Measurements from ENCODE around the gene EDN3.

The EDN3 gene

GRCh38 chr20:59300333-59301081 lies at the start of gene EDN3:
Gene EDN3, plus strand, starts transcription at chr20:59300611. Its CDS starts 202 bp downstream, at chr20:59300813.
- no peak for DNase-seq
- in situ Hi-C loops (cut with MboI; ENCODE audit: low pct_unique_long_range_greater_than_20kb, low sequenced_read_pairs): no loop called here

- in situ Hi-C loops (cut with MboI; ENCODE audit: low pct_unique_long_range_greater_than_20kb, low sequenced_read_pairs): no loop called here
- DNase-seq: peak; percentile 74
These were observed 47.1 kb upstream of the EDN3 start for GRCh38 chr20:59253325-59253724.

- in situ Hi-C loops (cut with MboI; ENCODE audit: low pct_unique_long_range_greater_than_20kb, low sequenced_read_pairs): no loop called here
- no peak for DNase-seq
These were observed 46.6 kb upstream of the EDN3 start for GRCh38 chr20:59253779-59254319.

GRCh38 chr20:59255256-59255655 lies 45.2 kb upstream of the EDN3 start:
- no peak for DNase-seq

GRCh38 chr20:59258221-59258621 lies 42.2 kb upstream of the EDN3 start:
- peak; percentile 38 for DNase-seq
- in situ Hi-C loops (cut with MboI; ENCODE audit: low pct_unique_long_range_greater_than_20kb, low sequenced_read_pairs): no loop called here

More at GRCh38 chr20:59255256-59255655, 45.2 kb upstream of the EDN3 start:
- in situ Hi-C loops (cut with MboI; ENCODE audit: low pct_unique_long_range_greater_than_20kb, low sequenced_read_pairs): no loop called here

- DNase-seq: no peak
- in situ Hi-C loops (cut with MboI; ENCODE audit: low pct_unique_long_range_greater_than_20kb, low sequenced_read_pairs): no loop called here
These were observed 40.5 kb upstream of the EDN3 start for GRCh38 chr20:59259946-59260345.

GRCh38 chr20:59265298-59265697 lies 35.1 kb upstream of the EDN3 start:
- in situ Hi-C loops (cut with MboI; ENCODE audit: low pct_unique_long_range_greater_than_20kb, low sequenced_read_pairs): no loop called here
- no peak for DNase-seq

- no peak for DNase-seq
- in situ Hi-C loops (cut with MboI; ENCODE audit: low pct_unique_long_range_greater_than_20kb, low sequenced_read_pairs): no loop called here
These were observed 31.5 kb upstream of the EDN3 start for GRCh38 chr20:59268870-59269269.

- DNase-seq: no peak
- in situ Hi-C loops (cut with MboI; ENCODE audit: low pct_unique_long_range_greater_than_20kb, low sequenced_read_pairs): no loop called here
These were observed 30.9 kb upstream of the EDN3 start for GRCh38 chr20:59269411-59270025.

GRCh38 chr20:59270380-59270779 lies 30.0 kb upstream of the EDN3 start:
- in situ Hi-C loops (cut with MboI; ENCODE audit: low pct_unique_long_range_greater_than_20kb, low sequenced_read_pairs): no loop called here
- no peak for DNase-seq

- in situ Hi-C loops (cut with MboI; ENCODE audit: low pct_unique_long_range_greater_than_20kb, low sequenced_read_pairs): no loop called here
- DNase-seq: peak; percentile 3
These were observed 26.6 kb upstream of the EDN3 start for GRCh38 chr20:59273739-59274357.

GRCh38 chr20:59276938-59277337 lies 23.5 kb upstream of the EDN3 start:
- in situ Hi-C loops (cut with MboI; ENCODE audit: low pct_unique_long_range_greater_than_20kb, low sequenced_read_pairs): no loop called here
- no peak for DNase-seq

- no peak for DNase-seq
- in situ Hi-C loops (cut with MboI; ENCODE audit: low pct_unique_long_range_greater_than_20kb, low sequenced_read_pairs): no loop called here
These were observed 15.9 kb upstream of the EDN3 start for GRCh38 chr20:59284470-59284869.

GRCh38 chr20:59289994-59290393 lies 10.4 kb upstream of the EDN3 start:
- in situ Hi-C loops (cut with MboI; ENCODE audit: low pct_unique_long_range_greater_than_20kb, low sequenced_read_pairs): no loop called here

GRCh38 chr20:59291740-59292383 lies 8.5 kb upstream of the EDN3 start:
- in situ Hi-C loops (cut with MboI; ENCODE audit: low pct_unique_long_range_greater_than_20kb, low sequenced_read_pairs): no loop called here
- DNase-seq: no peak

More at GRCh38 chr20:59289994-59290393, 10.4 kb upstream of the EDN3 start:
- no peak for DNase-seq

GRCh38 chr20:59295531-59295930 lies 4.9 kb upstream of the EDN3 start:
- in situ Hi-C loops (cut with MboI; ENCODE audit: low pct_unique_long_range_greater_than_20kb, low sequenced_read_pairs): no loop called here
- no peak for DNase-seq

- DNase-seq: no peak
- in situ Hi-C loops (cut with MboI; ENCODE audit: low pct_unique_long_range_greater_than_20kb, low sequenced_read_pairs): no loop called here
These were observed 2.7 kb upstream of the EDN3 start for GRCh38 chr20:59297686-59298085.

GRCh38 chr20:59299945-59300332 lies 472 bp upstream of the EDN3 start:
- in situ Hi-C loops (cut with MboI; ENCODE audit: low pct_unique_long_range_greater_than_20kb, low sequenced_read_pairs): no loop called here
- no peak for DNase-seq

- no peak for DNase-seq
- in situ Hi-C loops (cut with MboI; ENCODE audit: low pct_unique_long_range_greater_than_20kb, low sequenced_read_pairs): no loop called here
These were observed 1.1 kb downstream of the EDN3 start for GRCh38 chr20:59301343-59302007.
